UCSD-AML1 (cell line): ENCODE results near the gene CLIP4.

ENCODE experiments used
- DNase-seq: peaks from one replicate; lab custom pipeline; 2025; ENCODE audit not compliant: unreplicated experiment; lab: John Stamatoyannopoulos, UW

CLIP4 gene

DNA sequence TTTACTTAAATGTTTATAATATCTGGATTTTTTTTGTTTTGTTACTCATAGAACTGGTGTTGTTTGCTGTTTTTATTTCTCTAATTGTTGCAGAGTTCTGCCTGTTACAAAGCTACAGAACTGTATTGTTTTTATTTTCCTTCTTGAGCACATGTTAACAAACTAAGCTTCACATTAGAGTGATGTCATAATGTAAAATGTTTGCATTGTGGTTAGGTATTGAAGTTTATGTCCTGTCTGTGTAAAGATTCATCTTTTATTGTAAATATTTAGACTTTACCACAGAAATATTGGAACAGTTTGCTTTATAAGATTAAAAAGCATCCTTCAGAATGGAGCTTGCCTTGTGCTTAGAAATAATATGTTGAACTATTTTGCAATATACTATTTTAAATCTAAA is 67.7 kb downstream of the CLIP4 start:
- DNase-seq, result no peak

DNA sequence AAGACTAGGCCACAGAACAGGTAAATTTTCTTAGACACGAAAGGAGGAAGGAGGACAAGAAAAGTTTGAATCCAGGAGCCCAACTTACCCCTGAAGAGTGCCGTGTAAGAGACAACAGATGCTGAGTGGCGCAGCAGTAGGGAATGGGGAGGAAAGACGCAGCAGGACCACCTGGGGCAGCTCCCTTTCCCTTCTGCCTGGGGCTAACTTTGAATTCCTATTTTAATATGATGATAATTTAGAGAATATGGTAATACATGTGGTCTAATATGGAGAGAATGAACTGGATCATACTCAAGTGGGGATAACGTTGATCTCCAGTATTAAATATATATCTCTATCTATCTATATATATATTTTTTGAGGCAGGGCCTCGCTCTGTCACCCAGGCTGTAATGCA is 69.3 kb downstream of the CLIP4 start:
- DNase-seq, result no peak

DNA sequence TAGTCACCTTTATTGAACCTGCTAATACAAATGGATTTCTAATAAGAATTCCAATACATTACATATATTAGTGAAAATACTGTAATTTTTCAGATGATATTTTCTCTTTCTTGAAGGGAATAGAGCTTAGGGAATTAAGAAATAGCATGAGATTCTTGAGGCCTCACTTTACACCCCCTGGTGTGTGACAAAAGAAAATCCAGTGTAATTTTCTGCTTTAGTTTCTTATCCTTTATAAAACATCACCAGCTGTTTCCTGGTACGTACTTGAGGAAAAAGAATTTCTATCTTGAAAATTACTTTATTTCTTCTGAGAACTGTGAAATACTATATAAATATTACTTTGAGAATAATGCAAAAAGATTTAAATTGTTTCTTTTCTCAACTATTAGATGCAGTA is 71.6 kb downstream of the CLIP4 start:
- no peak for DNase-seq

DNA sequence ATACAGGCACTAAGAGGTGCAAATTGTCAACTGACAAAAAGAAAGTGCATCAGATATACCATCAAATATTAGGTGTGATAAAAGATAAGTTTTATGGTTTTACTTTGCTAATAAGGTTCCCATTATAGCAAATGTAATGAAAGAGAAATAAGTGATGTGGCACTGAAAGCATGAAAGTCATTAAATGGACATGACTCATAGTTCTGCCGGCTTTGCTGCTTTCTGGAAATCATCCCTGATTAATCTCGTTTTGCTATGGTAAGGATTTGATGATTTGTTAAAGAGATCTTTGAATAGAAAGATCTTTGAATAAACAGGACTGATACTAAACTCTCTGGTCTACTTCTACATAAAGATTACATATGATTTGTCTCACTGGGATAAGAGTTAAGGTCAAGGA is 72.7 kb downstream of the CLIP4 start:
- no peak for DNase-seq

DNA sequence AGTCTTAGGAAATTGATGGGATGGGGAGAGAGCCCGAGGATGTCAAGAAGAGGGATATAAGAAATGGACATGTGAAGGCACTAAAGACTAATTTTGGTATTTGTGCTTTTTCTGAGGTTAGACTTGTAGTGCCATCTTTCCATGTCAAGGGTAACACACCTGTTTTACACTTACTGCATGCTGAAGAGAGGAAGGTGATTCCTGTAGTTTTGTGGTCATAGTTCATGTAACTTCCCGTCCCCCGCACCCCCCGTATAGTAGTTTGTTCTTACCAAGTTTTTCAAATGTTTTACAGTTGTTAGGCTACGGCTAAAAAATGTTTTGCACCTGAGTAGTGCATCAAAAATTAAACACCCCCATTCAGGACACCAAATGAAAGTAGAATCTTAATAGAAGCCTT is 73.8 kb downstream of the CLIP4 start:
- DNase-seq, result no peak

DNA sequence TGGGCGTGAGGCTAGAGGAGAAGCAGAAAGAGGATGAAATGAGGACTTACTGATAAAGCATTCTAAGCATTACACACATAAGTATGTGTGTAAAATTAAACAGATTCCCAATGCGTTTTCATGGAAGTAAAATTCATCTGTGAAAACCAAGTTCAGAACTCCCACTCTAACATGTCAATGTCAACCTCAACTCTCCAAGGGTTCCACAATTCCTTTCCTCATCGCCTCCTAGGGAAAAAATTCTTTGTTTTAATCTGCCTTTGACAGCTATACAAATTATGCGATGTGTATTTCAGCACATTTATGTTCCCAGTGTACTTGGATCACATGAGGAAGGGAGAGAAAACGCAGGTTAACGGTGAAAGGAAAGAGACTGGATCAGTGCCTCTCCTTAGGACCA is 76.6 kb downstream of the CLIP4 start:
- no peak for DNase-seq

DNA sequence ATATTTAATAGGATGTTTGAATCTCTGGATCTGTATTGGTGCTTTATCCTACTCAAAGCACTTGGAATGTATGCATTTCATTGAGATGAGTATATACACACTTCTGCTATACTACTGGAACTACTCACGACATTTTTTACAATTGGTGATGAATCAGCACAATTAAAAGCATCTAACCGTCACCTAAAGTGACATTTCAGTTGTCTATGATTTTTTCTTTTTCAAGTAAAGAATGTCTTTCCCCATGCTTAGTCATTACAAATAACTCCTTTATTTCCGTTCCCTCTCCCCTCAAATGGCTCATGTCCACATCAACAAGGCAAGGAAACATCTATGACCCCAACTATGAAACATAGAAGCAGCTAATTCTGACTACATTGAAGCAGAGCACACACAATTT is 77.3 kb downstream of the CLIP4 start:
- DNase-seq, result no peak

DNA sequence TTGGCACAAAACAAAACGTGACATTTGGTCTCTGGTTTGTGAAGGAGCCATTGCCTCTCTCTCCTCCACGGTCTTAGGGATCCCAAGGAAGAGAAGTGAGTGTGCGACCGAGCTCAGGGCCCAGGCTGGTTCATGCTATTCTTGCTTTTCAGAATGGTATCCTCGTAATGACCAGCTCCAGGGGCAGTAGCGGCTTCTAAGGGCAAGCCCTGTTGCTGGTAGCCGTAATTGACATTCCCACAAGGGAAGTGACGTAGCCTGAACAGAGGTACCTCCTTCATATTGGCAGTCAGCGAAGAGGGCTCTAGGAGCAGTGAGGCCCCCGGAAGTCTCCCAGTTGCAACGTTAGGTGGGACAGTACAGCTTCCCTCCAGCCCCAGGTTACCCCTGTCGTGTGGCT is 77.9 kb downstream of the CLIP4 start:
- DNase-seq, result no peak

DNA sequence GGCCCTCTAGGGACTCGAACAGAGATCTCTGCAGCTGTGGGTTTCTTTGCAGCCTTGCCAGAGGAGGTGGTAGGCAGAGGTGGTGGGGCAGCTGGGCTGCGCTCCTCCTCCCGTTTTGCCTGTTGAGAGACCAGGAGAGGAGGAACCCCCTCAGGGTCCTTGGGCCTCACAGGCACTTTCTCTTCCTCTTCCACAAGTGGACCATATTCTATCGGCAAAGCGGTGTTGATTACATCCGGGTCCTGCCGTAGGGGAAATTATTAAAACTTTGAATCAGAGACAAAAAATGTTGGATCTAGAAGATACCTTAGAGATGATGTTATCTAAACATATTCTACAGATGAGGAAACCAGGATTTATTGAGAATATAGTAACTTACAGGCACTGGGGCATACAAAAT is 78.5 kb downstream of the CLIP4 start:
- DNase-seq, result no peak

DNA sequence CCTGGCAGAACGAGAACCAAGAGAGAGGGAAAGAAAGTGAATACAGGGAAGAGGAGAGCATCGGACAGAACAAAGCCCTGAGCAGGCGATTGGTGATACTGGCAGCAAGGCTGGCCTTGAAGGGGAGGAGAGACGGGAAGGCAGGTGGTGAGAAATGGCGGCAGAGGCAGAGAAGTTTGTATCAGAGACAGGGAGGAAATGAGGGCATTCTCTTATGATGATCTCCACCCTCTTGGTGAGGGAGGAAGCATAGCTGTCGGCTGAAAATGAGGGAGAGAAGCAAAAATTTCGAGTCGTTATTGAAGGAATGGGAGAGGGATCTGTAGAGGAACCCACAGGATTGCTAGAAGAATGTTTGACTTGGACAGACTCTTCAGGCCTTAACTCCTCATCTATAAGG is 80.6 kb downstream of the CLIP4 start:
- DNase-seq, result no peak

DNA sequence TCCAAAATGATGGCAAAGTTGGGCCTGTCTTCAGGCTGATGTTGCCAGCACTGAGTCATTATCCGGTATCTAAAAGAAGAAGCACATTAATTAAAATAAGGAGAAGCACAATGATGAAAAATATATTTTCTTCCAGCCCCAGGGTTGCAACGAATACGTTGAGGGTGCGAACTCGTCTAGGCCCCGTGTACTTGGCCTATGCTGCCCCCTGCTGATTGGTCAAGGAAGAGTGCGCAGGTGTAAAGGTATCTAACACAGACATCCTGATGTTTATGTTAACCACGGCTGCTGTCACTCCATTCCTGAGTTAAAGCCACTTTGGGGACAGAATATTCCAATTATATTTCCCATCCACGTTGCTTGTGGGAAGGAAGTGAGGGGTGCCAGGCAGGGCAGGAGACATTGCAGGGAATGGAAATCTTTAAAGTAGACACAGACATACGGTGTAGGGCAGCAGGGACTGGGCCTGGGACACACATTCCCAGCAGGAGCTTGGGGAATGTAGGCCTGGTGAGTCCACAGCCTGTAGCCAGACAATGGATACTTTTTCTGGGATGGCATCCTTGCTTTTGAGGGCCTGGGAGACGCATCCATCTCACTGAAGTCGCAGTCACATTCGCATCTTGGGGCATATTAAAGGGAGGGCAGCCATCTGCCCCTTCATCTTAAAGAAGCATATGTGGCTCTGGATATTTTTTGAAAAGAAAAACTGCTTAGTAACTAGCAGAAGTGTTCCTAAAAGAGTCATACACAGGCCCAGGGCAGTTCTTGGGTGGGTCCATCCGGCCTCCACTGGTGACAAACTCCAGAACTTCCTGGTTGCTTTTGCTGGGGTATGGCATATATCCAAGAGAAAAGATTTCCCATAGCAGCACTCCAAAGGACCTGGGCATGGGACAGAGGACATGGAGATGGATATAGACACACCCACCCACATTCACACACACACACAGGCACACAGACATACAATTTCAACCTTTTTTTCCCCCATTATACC is 81.9 kb downstream of the CLIP4 start:
- DNase-seq, result peak; percentile 60

DNA sequence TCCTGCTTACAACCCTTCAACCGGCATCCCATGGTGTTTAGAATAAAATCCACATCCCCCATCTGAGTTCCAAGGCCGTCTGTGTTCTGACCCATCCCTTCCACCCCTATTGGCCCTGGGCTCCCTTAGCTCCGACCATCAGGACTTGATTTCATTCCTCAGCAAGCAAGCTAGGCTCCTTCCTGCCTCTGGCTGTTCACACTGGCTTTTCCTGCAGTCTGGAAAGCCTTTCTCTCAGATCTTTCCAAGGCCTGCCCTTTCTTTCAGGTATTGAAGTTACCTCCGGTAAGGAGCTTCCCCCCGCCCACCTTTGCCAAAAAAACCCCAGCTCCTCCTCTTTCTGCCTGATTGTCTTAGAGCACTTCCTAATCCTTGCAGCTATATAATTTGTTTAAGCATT is 86.8 kb downstream of the CLIP4 start:
- DNase-seq, result no peak

DNA sequence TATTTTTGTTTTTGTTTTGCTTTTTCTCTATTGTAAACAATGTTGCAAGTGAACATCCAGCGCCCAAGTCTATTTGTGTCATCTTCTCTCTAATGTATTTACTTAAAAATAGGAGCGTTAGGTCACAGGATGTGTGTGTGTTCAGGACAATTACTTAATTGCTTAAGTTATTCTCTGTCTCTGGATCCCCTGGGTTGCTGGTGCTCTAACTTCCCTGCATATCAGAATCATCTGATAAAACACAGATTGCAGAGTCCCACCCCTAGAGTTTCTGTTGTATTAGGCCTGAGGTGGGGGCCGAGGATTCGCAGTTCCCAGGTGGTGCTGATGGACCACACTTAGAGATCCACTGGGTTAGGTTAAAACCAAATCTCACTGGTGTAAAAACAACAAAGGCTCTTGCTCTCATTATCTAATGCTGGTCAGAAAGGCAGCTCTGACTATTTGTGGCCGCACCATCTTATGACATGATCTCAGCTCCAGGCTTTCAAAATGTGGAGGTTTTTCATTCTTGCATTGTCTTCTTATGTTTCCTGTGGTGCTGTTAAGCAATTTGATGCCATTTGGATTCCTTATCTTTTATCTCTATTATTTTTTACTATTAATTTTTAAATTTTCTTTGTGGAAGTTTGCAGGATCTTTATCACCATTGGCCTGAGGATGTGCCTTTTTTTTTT is 87.7 kb downstream of the CLIP4 start:
- no peak for DNase-seq

DNA sequence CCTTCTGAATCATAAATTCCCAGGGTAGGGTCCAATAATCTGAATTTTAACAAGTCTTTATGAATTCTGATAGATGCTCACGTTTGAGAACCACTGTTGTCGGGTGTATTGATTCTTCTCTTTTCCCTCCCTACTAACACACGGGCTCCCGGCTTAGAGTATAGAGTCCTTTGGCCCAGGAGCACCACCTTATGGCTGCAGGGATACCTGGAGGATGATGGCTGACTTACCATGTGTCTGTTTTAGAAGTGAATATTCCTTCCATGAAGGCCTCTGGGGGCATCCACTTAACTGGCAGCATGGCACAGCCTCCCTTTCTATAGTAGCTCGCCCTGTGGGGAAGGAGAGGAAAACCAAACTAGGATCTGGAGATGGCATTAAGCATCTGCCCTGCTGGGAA is 91.7 kb downstream of the CLIP4 start:
- no peak for DNase-seq

DNA sequence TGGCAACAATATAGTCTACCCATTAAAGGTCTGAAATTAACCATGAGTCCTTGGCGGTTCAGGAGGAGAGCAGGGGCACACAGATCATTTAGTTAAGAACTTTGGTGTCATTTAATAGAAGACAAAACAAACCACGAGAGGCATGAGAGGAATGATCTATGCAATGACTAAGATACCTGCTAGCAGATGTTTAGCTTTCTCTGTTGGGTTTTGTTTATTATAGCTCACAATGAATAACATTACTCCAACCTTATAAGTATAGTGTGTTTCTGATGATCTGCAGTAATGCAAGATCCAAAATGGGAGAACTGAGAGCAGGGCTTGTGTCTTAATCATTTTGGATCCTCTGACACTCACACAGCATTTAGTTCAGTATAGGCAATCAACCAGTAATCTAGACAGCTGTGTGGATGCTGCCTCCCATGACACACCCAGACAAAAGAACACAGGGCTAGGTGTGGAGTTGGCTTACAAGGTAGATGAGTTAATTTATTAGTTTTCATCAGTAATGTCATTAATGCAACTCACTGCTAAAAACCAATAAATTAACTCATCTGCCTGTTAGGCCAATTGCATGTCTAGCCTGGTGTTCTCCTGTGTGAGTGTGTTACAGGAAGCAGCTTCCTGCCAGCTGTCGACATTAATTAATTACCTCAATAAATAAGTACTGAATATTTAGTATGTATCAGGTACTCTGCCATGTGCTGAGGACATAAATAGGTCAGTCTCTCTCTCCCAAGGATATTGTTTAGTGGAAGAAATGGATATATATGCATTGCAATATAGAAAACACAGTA is 92.3 kb downstream of the CLIP4 start:
- DNase-seq, result no peak

DNA sequence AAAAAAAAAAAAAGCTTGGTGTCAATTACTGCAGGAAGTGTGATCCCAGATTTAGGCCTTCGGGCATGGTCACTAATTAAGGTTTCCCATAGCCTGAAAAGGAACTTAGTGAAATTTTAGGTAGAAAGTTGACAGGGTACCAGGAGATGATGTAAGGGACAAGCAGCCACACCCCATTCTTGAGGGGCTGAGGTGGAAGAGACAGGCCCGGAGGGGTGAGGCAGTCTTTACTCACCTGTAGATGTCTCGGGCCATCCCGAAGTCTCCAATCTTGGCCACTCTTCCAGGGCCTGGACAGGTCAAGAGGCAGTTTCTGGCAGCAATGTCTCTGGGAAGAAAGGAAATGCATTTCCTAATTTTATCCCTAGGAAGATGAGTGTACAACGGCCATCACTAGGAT is 94.3 kb downstream of the CLIP4 start:
- no peak for DNase-seq

DNA sequence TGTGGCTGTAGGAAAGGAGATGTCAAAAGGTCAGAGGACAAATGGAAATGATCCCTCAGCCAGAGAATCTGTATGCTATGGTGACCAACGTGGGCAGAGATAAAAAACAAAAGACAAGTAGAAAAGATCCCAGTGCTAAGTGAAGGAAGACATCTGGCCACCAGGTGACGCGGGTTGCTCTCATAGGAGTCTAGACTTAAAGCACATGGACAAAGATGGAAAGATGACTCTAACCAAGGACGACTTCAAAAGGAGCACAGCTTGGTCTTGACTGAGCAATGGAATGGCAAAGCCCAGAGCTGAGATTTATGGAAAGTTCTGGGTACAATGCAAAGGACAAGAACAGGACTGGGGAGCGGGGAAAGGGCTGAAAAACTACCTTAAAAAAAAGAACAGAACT is 96.8 kb downstream of the CLIP4 start:
- no peak for DNase-seq

DNA sequence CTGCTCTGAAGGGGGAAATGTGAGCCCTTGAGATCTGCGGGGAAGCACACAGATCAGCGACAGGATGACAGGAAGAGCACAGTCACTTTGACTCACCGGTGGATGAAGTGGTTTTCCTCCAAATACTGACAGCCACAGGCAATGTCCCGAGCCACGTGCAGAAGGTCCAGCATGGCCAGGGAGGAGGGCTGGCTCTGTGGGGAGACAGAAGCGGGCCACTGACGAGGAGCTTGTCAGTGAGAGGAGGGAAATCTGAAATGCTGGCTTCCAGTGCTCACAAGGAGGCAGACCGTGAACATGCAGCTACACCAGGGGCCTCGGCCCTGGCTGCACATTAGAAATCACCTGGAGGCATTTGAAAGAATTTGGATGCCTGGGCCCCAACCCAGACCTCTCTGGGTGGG is 98.7 kb downstream of the CLIP4 start:
- DNase-seq, result no peak

DNA sequence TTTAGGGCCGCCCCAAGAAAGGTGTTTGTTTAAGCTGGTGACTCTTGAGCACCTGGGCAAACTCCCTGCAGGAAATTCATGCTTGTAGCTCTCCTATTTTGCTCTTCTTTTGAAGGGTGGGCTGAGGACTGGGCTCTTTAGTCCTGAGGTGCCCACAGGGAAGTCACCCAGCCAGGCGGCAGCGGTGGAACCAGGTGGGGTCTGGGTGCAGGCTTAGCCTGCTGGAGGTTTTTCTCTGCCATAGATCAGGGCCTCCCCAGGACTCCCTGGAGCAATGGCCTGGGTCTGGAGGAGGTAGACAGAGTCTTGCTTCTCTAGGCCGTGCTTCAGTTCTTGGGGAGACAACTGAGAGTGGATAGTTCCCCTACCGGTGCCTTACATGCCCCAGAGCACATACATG is 99.9 kb downstream of the CLIP4 start:
- DNase-seq, result no peak

DNA sequence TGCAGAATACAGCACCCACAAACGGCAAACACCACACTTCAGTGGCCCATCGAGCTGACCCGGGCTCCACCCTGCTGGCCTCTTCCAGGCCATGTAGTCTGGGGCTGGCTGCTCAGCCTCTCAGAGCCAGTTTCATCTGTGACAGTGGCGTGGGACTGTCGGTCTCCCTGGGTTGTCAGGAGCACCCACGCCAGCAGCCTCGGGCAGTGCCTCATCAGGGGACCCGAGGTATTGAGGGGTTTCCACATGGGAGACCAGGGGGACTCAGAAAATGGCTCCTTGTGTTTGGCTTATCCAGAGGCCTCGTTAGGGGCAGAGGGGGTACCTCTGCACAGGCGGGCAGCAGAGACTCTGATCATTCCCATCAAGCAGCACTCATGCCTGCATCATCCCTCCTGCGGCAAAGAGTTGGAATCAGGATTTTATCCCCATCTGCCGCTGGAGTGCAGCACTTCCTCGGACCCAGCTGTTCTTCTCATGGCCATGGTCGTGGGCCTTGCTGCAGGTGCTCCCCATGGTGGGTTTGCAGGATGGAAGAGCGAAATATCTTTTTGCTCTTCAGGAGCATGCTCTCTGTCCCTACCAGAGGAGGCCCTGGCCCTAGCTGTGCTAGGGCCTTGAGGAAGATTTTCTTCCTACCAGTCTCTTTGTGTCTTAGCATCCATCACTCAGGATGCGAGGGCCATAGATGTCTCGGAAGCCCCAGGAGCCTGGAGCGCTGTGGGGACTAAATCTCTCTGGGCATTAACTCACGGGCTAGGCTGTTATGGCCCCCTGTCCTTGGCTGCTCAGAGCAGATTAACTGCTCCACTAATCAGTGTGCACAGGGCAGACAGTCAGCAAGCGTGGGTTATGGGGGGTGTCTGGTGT is 100.8 kb downstream of the CLIP4 start:
- no peak for DNase-seq

DNA sequence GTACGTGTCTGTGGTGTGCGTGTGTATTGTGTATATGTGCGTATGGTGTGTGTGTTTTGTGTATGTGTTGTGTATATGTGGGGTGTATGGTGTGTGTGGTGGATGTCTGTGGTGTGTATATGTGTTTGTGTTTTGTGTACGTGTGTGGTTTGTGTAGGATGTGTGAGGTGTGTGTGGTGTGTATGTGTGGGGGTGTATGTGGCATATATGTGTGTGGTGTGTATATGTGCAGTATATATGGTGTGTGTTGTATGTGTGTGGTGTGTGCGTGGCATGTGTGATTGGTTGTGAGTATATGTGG is 101.3 kb downstream of the CLIP4 start:
- DNase-seq, result no peak
